ENCODE measurements around the gene RIPOR3.

GRCh38 chr20:50737352-50737751 is 46.0 kb upstream of the RIPOR3 start:
- no peak for TF ChIP-seq CTCF (IDR thresholded peaks at IDR 0.05; ENCODE audit: insufficient read depth, low read length)
- no peak for TF ChIP-seq POLR2AphosphoS5 (IDR thresholded peaks at IDR 0.05; ENCODE audit: low read depth)
